Measurements from ENCODE around the gene ASCL1. TPM values are rescaled to one million over a fixed set of nuclear protein-coding genes. Genes with fewer than 3 reads are reported as not detected.

Gene ASCL1
- total and polyA plus RNA-seq, 8 donors, result 0.04 to 0.40 (median 0.20) TPM; not detected in 2

DNA sequence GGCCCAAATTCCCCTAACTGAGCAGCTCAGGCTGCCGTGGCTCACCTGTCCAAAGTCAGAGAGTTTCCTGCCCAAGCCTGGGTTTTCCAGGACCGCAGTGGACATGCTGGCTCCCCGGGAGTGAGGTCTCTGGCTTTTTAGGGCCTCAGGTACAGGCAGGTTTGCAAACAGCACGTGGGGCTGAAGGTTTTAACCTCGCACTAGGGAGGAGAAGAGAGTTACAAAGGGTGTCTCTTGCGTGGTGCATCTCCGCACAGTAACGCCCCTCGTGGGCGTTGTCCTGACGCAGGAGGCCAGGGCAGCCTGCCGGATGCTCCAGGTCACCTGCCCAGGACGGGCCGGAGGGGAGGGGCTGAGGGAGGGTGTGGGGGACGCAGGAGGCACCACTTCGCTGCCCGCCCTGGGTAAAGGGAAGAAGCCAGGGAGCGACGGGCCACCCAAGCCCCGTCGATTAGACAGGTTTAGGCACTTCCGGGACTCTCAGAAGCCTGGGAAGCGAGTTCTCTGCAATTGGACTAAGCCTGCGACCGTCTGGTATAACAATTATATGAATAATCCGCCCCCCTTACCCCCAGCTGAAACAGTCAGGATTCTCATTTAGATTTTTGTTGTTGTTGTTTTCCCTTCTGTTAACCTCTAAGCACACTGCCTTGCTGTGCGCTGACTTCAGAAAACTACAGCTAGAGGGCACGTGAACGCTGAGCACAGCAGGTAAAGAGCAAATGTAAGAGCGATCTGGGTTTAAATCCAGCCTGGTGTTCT, 40.3 kb upstream of the ASCL1 start, which contains the start of gene PAH:
Gene PAH (minus strand): TSS at position 219 of the 762 bp plus-strand sequence. CDS start 114 bp downstream, at position 105.
- 15 to 17% methylated on average over 30 of the region's 30 CpGs for WGBS, 2 donors
- Histone ChIP-seq H3K9me3 (no peaks in the 10 kb centered on the region), H3K4me3 (peak within 1 kb of the TSS in 2 of 4 donors; percentile 32 to 45), H3K27ac (peak within 1 kb of the TSS; percentile 31 to 68 (median 52)), H3K4me1 (peaks cover 0 to 7% (median 0%) of the 10 kb centered on the region in 3 donors), H3K27me3 (no peaks in the 10 kb centered on the region), H3K36me3 (no peaks in the 10 kb centered on the region)
- no peak for FAIRE-seq
- peak; percentile 40 to 76 (median 62) for DNase-seq
- TF ChIP-seq, protein P1, sequence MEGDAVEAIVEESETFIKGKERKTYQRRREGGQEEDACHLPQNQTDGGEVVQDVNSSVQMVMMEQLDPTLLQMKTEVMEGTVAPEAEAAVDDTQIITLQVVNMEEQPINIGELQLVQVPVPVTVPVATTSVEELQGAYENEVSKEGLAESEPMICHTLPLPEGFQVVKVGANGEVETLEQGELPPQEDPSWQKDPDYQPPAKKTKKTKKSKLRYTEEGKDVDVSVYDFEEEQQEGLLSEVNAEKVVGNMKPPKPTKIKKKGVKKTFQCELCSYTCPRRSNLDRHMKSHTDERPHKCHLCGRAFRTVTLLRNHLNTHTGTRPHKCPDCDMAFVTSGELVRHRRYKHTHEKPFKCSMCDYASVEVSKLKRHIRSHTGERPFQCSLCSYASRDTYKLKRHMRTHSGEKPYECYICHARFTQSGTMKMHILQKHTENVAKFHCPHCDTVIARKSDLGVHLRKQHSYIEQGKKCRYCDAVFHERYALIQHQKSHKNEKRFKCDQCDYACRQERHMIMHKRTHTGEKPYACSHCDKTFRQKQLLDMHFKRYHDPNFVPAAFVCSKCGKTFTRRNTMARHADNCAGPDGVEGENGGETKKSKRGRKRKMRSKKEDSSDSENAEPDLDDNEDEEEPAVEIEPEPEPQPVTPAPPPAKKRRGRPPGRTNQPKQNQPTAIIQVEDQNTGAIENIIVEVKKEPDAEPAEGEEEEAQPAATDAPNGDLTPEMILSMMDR (IDR thresholded peaks at IDR 0.05), result no peak
- intact Hi-C loops (cut with DNase I), result no loop called here
- peak; percentile 82 to 89 (median 86) for ATAC-seq

DNA sequence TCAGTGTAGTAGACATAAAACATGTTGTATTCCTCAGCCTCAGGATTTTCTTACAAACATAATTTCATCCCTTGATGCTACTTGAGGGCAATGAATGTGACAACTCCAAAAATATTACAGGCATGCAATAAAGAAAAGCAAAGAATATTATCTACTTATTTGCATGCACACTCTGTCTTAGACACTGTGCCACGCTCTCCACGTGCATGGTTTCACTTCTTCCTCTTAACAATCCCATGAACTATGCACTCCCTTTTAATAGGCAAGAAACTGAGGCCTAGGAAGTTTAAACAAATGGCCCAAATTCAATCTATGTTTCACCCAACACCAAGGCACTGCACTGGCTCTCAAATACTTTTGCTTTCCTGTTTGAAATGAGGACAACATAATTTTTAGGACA, 38.6 kb upstream of the ASCL1 start:
- FAIRE-seq, result no peak
- no peak for ATAC-seq
- Histone ChIP-seq H3K4me1 (peaks cover 0 to 7% (median 0%) of the 10 kb centered on the region in 3 donors), H3K9me3 (no peaks in the 10 kb centered on the region), H3K27ac (no peak overlapping the region), H3K36me3 (no peaks in the 10 kb centered on the region), H3K27me3 (no peaks in the 10 kb centered on the region), H3K4me3 (no peak overlapping the region)
- DNase-seq, result no peak
- TF ChIP-seq, protein P1 (IDR thresholded peaks at IDR 0.05), result no peak
- WGBS, 2 donors, result 76 to 77% methylated on average over 2 of the region's 2 CpGs
- intact Hi-C loops (cut with DNase I), result no loop called here

DNA sequence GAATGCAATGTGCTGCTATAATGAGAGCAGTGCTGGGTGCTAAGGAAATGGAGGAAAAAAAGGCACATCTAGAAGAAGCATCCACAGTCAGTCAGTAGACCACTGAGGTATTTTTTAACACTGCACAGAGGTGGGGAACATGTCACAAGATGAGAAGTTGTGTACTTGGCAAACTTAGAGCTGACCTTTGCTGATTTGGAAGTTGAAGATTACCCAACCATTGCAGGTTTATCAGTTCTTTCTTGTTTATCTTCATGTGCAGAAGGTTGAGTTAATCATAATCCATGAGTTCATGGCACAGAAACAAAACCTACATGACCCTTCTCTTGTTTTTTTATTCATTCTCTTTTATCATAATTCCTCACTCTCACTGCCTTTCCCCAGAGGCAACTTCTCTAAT, 37.2 kb upstream of the ASCL1 start:
- DNase-seq (no peak), FAIRE-seq (no peak), ATAC-seq (peak in 1 of 4 donors; percentile 42)
- no peaks in the 10 kb centered on the region for H3K9me3 ChIP-seq
- H3K36me3 ChIP-seq, result no peaks in the 10 kb centered on the region
- H3K4me1 ChIP-seq, result peaks cover 0 to 7% (median 0%) of the 10 kb centered on the region in 3 donors
- no peak overlapping the region for H3K27ac ChIP-seq
- intact Hi-C loops (cut with DNase I), result no loop called here
- H3K4me3 ChIP-seq, result no peak overlapping the region
- TF ChIP-seq, protein P1 (IDR thresholded peaks at IDR 0.05), result no peak
- H3K27me3 ChIP-seq, result no peaks in the 10 kb centered on the region

DNA sequence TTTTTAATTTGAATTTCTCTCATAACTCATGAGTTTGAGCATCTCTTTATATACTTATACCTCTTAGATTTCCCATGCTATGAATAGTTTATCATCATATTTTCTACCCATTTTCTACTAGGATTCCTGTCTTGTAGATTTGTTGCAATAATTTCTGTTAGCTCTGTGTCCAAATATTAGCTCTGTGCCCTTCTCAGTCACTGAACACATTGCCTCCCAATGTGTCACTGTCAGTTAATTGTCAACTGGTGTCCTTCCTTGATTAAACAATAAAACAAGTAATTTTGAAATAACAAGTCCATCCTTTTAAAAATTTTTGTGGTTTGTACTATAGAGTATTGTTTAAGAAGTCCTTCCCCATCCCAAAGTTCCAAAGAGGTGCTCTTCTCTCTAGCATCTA, 36.2 kb upstream of the ASCL1 start:
- TF ChIP-seq, protein P1 (IDR thresholded peaks at IDR 0.05), result no peak
- Histone ChIP-seq H3K9me3 (no peaks in the 10 kb centered on the region), H3K4me1 (peaks cover 0 to 7% (median 0%) of the 10 kb centered on the region in 3 donors), H3K4me3 (no peak overlapping the region), H3K27me3 (no peaks in the 10 kb centered on the region), H3K27ac (no peak overlapping the region), H3K36me3 (no peaks in the 10 kb centered on the region)
- DNase-seq, result no peak
- FAIRE-seq, result no peak
- intact Hi-C loops (cut with DNase I), result no loop called here
- no peak for ATAC-seq

DNA sequence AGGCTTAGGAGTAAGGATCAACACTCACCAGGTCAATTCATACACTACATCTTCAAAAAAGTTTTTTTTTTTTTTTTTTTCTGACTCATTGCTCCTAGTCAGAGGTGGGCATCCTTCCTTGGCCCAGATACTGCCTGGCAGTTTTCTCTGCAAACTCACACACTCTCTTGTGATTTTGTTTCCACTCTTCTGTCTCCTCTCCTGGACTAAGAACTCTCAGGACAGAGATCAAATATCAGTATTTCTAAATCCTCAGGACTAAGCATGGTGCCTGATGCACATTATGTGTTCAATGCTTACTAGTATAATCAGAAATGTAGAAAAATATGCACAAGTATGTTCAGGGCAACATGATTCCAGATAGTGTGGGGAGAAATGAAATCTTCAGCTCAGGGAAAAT, 30.3 kb upstream of the ASCL1 start:
- FAIRE-seq (no peak), ATAC-seq (no peak), DNase-seq (no peak)
- Histone ChIP-seq H3K27me3 (no peaks in the 10 kb centered on the region), H3K4me3 (no peak overlapping the region), H3K36me3 (no peaks in the 10 kb centered on the region), H3K4me1 (no peaks in the 10 kb centered on the region), H3K27ac (no peak overlapping the region), H3K9me3 (no peaks in the 10 kb centered on the region)
- TF ChIP-seq, protein P1 (IDR thresholded peaks at IDR 0.05), result no peak
- intact Hi-C loops (cut with DNase I), result no loop called here

All from pancreas (tissue), 10 donors.